SK-N-SH (cell line): Measurements from ENCODE around the gene CD109. TPM values are rescaled to one million over a fixed set of nuclear protein-coding genes. Genes with fewer than 3 reads are reported as not detected.

Source experiments
- CTCF ChIA-PET: fragments of 300-600, 350-600 bp; formaldehyde crosslinking; extraction: SDS; loops from one replicate; lab custom pipeline; 2021; lab: Yijun Ruan, JAX
- POLR2A ChIA-PET: fragments of 350-600 bp; sonication (Branson Sonifier 250); formaldehyde crosslinking; extraction: SDS; loops from one replicate; lab custom pipeline; 2020; ENCODE audit warnings: antibody characterized with exemption, inconsistent platforms; lab: Yijun Ruan, JAX
- DNase-seq: peaks from one replicate; pipeline ENCODE4 v3.0.0; 2012
- H2AFZ ChIP-seq: fragments of 200-600 bp; sonication (generic); 2 replicates; pipeline ENCODE4 v1.8.1; 2016; ENCODE audit warnings: antibody characterized with exemption, mild to moderate bottlenecking, low read depth
- H3F3A ChIP-seq: fragments of 200-600 bp; sonication (generic); replicated peaks from 2 replicates; pipeline ENCODE3; 2016; ENCODE audit warnings: antibody characterized with exemption, mild to moderate bottlenecking; ENCODE audit not compliant: insufficient read depth
- H3K27ac ChIP-seq, 2 experiments: fragments of 200-500 bp in 1 of 2; fragments of 200-600 bp in 1 of 2; sonication (Bioruptor generic) in 1 of 2; sonication (generic), shearing (Covaris generic) in 1 of 2; 2 replicates each; pipeline versions ENCODE4 v1.5.1 to v1.6.1; 2014 to 2016; ENCODE audit warnings: low read depth in 2 of 2, inconsistent platforms in 1 of 2, low read length in 1 of 2, mild to moderate bottlenecking in 1 of 2, mixed read lengths in 1 of 2
- H3K27me3 ChIP-seq: fragments of 200-600 bp; sonication (generic), shearing (Covaris generic); 2 replicates; pipeline ENCODE4 v1.6.1; 2016; ENCODE audit warnings: mixed run types; ENCODE audit not compliant: insufficient read depth
- H3K36me3 ChIP-seq, 2 experiments: fragments of 200-500 bp in 1 of 2; fragments of 200-600 bp in 1 of 2; sonication (Bioruptor generic) in 1 of 2; sonication (generic) in 1 of 2; replicated peaks in 1 of 2; 2 replicates each; pipeline versions ENCODE3 to v1.5.1; 2014 to 2016; ENCODE audit warnings: low read length in 1 of 2, mild to moderate bottlenecking in 1 of 2; ENCODE audit not compliant: insufficient read depth in 2 of 2, control insufficient read depth in 1 of 2
- H3K4me1 ChIP-seq, 2 experiments: fragments of 200-500 bp in 1 of 2; fragments of 200-600 bp in 1 of 2; sonication (Bioruptor generic) in 1 of 2; sonication (generic), shearing (Covaris generic) in 1 of 2; 2 replicates each; pipeline versions ENCODE4 v1.5.1 to v1.6.1; 2014 to 2016; ENCODE audit warnings: low read depth in 1 of 2, low read length in 1 of 2, mixed run types in 1 of 2; ENCODE audit not compliant: insufficient read depth in 2 of 2, control insufficient read depth in 1 of 2
- H3K4me2 ChIP-seq: fragments of 200-600 bp; sonication (generic), shearing (Covaris generic); 2 replicates; pipeline ENCODE4 v1.6.1; 2017; ENCODE audit warnings: mixed run types
- H3K4me3 ChIP-seq, 2 experiments: fragments of 200-500 bp in 1 of 2; fragments of 200-600 bp in 1 of 2; sonication (Bioruptor generic) in 1 of 2; sonication (generic), shearing (Covaris generic) in 1 of 2; 2 replicates each; pipeline versions ENCODE4 v1.5.1 to v1.8.1; 2014 to 2016; ENCODE audit warnings: low read depth in 2 of 2, inconsistent platforms in 1 of 2, low read length in 1 of 2, mild to moderate bottlenecking in 1 of 2, mixed read lengths in 1 of 2, moderate library complexity in 1 of 2
- H3K79me2 ChIP-seq: fragments of 200-600 bp; sonication (generic); 2 replicates; pipeline ENCODE4 v1.8.1; 2017; ENCODE audit warnings: mild to moderate bottlenecking; ENCODE audit not compliant: insufficient read depth
- H3K9ac ChIP-seq: fragments of 200-600 bp; sonication (generic); 2 replicates; pipeline ENCODE4 v1.6.1; 2017; ENCODE audit warnings: mixed run types
- H3K9me2 ChIP-seq: fragments of 200-600 bp; sonication (generic); 2 replicates; pipeline ENCODE4 v1.6.1; 2017; ENCODE audit warnings: mixed run types
- H3K9me3 ChIP-seq: fragments of 200-600 bp; sonication (generic); 2 replicates; pipeline ENCODE4 v1.6.1; 2017; ENCODE audit warnings: mixed run types, mild to moderate bottlenecking, moderate library complexity
- H4K20me1 ChIP-seq: fragments of 200-600 bp; sonication (generic); 2 replicates; pipeline ENCODE4 v1.6.1; 2017; ENCODE audit warnings: mild to moderate bottlenecking, mixed run types; ENCODE audit not compliant: insufficient read depth
- FOSL2 ChIP-seq: IDR thresholded peaks from 2 replicates; pipeline ENCODE4 v1.4.0; 2012; ENCODE audit warnings: low read depth, mild to moderate bottlenecking, moderate library complexity, borderline replicate concordance
- FOXJ3 ChIP-seq: sonication (generic); formaldehyde crosslinking; IDR thresholded peaks from 2 replicates; pipeline ENCODE4 v1.5.1; 2020; ENCODE audit warnings: mild to moderate bottlenecking, missing genetic modification reagents
- JUND ChIP-seq: IDR thresholded peaks from 2 replicates; pipeline ENCODE4 v1.4.0; 2012
- MEF2A ChIP-seq: IDR thresholded peaks from 2 replicates; pipeline ENCODE4 v1.4.0; 2012; ENCODE audit warnings: low read depth, borderline replicate concordance
- NFIC ChIP-seq: IDR thresholded peaks from 2 replicates; pipeline ENCODE4 v1.4.0; 2012; ENCODE audit warnings: borderline replicate concordance
- POLR2AphosphoS5 ChIP-seq: IDR thresholded peaks from 2 replicates; pipeline ENCODE4 v1.6.1; 2012; ENCODE audit warnings: low read depth, low read length
- SIN3A ChIP-seq: IDR thresholded peaks from 2 replicates; pipeline ENCODE4 v1.6.1; 2012; ENCODE audit warnings: low read depth, mild to moderate bottlenecking, low read length, moderate library complexity, borderline replicate concordance
- TAF1 ChIP-seq: IDR thresholded peaks from 2 replicates; pipeline ENCODE4 v1.6.1; 2012; ENCODE audit warnings: low read depth, mild to moderate bottlenecking, low read length, moderate library complexity, borderline replicate concordance
- WGBS: methylation state at CpG from one replicate; pipeline ENCODE4 v1.1.6; 2017; ENCODE audit warnings: low lambda C conversion rate; 5-methylcytosine and 5-hydroxymethylcytosine counted together
- polyA plus RNA-seq, 3 experiments: library from polyadenylated mRNA; depleted of rRNA; stranded (reverse); fragments of >200 nt; gene quantifications; 2 replicates each; pipeline ENCODE4 v1.2.3, GENCODE V29; 2012

CD109 gene
- polyA plus RNA-seq, 1 of the 3 experiments (the other 2 are of a cell fraction) = 19.7 TPM

DNA sequence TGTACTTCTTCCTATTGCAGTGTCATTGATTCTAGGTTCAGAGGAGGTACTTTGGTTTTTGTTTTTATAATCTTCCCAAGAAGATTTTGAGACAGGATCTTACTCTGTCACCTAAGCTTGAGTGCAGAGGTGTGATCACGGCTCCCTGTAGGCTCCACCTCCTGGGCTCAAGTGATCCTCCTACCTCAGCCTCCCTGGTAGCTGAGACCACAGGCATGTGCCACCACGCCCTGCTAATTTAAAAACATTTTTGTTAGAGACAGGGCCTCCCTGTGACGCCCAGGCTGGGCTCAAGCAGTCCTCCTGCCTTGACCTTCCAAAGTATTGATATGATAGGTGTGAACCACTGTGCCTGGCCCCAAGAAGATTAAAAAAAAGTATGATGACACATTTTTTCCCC is 38.8 kb upstream of the CD109 start:
- H3K4me3 ChIP-seq = no peak overlapping the region
- H3K9ac ChIP-seq = no peak overlapping the region
- H3K9me2 ChIP-seq = no peaks in the 10 kb centered on the region
- H3K4me2 ChIP-seq = no peak overlapping the region
- H3K9me3 ChIP-seq = no peaks in the 10 kb centered on the region
- 89% methylated on average over 3 of the region's 3 CpGs for WGBS
- H3K27ac ChIP-seq = no peak overlapping the region
- ChIA-PET POLR2A (no interaction called here), CTCF (no interaction called here)
- TF ChIP-seq TAF1 = no peak
- no peak for TF ChIP-seq NFIC
- peaks cover 0 to 3% of the 10 kb centered on the region in 2 experiments; a peak in 2 of 4 replicates for H3K4me1 ChIP-seq
- no peak for DNase-seq
- H2AFZ ChIP-seq = no peak overlapping the region
- H4K20me1 ChIP-seq = no peaks in the 10 kb centered on the region
- H3F3A ChIP-seq = peaks cover 5% of the 10 kb centered on the region
- H3K27me3 ChIP-seq = no peaks in the 10 kb centered on the region
- no peaks in the 10 kb centered on the region for H3K79me2 ChIP-seq
- no peaks in the 10 kb centered on the region for H3K36me3 ChIP-seq

DNA sequence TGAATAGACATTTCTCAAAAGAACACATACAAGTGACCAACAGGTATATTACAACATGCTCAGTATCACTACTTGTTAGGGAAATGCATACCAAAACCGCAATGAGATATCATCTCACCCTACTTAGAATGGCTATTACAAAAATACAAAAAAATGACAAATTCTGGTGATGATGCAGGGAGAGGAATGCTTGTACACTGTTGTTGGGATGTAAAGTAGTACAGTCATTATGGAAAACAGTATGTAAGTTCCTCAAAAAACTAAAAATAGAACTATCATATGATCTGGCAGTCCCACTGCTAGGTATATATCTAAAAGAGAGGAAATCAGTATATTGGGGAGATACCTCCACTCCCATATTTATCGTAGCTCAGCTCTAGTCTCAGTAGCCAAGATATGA is 31.3 kb upstream of the CD109 start:
- Histone ChIP-seq H3K4me3 (no peak overlapping the region), H2AFZ (no peak overlapping the region; the same call in 1 of the 2 replicates), H3K9ac (no peak overlapping the region), H3K27ac (peak overlapping the region in 1 of 2 experiments; percentile 63; a peak in 2 of 4 replicates)
- TF ChIP-seq SIN3A (no peak), MEF2A (0 out of 2 replicates have a peak, but pooled peaks have one; percentile 41), FOSL2 (no peak), JUND (no peak), FOXJ3 (no peak)
- TF ChIP-seq, all 33 proteins: peak for 1
- POLR2A ChIA-PET = no interaction called here
- Histone ChIP-seq H3K9me3 (no peaks in the 10 kb centered on the region), H3K36me3 (no peaks in the 10 kb centered on the region), H3K9me2 (no peaks in the 10 kb centered on the region), H3K79me2 (no peaks in the 10 kb centered on the region), H3K4me2 (no peak overlapping the region), H4K20me1 (no peaks in the 10 kb centered on the region), H3K4me1 (peaks cover 0 to 15% of the 10 kb centered on the region in 2 experiments; a peak in 3 of 4 replicates), H3F3A (peaks cover 24% of the 10 kb centered on the region), H3K27me3 (no peaks in the 10 kb centered on the region)
- WGBS = 54% methylated on average over 2 of the region's 2 CpGs
- CTCF ChIA-PET = interaction anchor here (0.9 to 3.2 kb wide), 4 partner anchors 10 to 74 kb away, joined by 3 to 9 read pairs (median 5); no protein-coding TSS in a partner anchor
- no peak for DNase-seq

DNA sequence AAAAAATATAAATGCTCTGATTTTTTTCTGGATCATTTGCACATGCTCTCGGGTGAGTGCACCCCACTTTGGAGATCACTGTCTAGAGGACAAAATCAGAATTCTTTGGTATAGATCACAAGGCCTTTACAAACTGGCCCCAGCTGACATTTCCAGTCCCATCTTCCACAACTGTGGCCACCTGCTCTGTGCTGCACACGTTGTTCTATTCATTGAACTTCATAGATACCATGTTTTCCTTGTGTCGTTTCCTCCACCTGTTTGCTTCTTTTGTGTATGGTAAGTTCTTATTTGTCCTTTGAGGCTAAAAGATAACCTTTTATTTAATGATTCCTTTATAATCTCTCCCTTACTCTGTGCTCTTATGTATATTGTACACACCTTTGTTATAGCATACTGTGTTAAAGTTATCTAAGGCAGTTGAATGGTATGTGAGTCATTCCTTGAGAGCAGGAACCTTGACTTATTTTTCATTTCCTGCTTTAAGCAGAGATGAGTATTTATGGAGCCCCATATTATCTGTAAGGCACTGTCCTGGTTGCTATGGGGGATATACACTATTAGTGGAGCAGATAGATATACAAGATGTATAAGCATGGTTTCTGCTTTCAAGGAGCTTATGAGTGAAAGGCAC is 30.2 kb upstream of the CD109 start:
- Histone ChIP-seq H3K36me3 (no peaks in the 10 kb centered on the region), H3K4me3 (no peak overlapping the region), H4K20me1 (no peaks in the 10 kb centered on the region), H2AFZ (no peak overlapping the region), H3K9me3 (no peaks in the 10 kb centered on the region), H3K27ac (peak overlapping the region; percentile 29 to 63; a peak in 3 of 4 replicates), H3K9ac (0 out of 2 replicates have a peak overlapping the region, but pooled peaks have one; percentile 1), H3K4me2 (no peak overlapping the region), H3K79me2 (no peaks in the 10 kb centered on the region), H3K4me1 (peaks cover 0 to 15% of the 10 kb centered on the region in 2 experiments; a peak in 3 of 4 replicates), H3F3A (peaks cover 24% of the 10 kb centered on the region), H3K9me2 (no peaks in the 10 kb centered on the region), H3K27me3 (no peaks in the 10 kb centered on the region)
- peak; percentile 53; the same call in 1 of the 2 replicates for TF ChIP-seq FOSL2
- no peak for TF ChIP-seq POLR2AphosphoS5
- POLR2A ChIA-PET = interaction anchor here (0.6 to 0.8 kb wide), 2 partner anchors 11 to 53 kb away, joined by 3 to 5 read pairs; no protein-coding TSS in a partner anchor
- CTCF ChIA-PET = interaction anchor here (0.9 to 3.2 kb wide), 5 partner anchors 10 to 1543 kb away, joined by 3 to 9 read pairs (median 5); no protein-coding TSS in a partner anchor
- 39% methylated on average over 3 of the region's 3 CpGs for WGBS
- DNase-seq = no peak
